ENCODE results near the gene ZP1. TPM values are rescaled to one million over a fixed set of nuclear protein-coding genes. Genes with fewer than 3 reads are reported as not detected.

Gene ZP1
- total and polyA plus RNA-seq, 2 of the 13 experiments (the other 11 are each of a cell fraction or from before 2014, with no cell fraction given), result 0.16 TPM; not detected in 1

DNA sequence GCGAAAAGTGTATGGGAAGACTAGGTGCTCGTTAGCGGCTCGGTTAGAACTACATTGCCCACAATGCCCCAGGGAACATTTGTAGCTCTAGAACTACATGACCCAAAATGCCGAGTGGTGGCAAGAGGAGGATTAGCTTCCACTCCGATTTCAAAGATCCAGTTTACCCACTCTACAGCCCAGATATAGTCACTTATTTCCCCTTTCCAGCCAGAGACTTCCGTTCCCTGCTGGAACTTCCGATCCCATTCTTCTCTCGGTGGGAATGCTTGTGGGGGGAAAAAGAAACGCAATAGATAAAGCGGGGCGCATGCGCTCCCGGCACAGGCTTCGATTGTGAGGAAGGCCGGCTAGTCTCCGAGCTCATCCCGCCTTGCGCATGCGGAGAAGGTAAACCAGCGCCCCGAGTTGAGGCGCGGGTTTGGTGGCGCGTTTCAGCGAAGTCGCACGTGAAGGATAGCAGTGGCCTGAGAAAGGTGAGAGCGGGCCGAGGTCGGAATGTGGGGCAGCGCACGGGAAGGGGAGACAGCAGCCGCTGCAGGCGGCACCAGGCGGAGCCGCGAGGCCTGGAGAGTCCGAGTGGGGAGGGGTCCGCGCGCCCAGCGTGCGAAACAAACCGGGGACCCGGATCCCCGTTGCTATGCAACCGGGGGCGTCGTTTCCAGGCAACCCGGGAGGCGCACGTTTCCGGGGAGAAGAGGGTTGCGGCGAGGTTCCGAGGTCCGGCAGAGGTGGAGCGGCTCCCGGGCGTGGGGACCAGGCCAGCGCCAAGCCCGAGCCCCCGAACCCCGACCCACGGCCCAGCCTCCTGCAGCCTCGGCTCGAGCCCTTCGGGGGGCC is 46.7 kb downstream of the ZP1 start, which contains the start of gene TMEM109 (continued):
- TF ChIP-seq, protein P1, sequence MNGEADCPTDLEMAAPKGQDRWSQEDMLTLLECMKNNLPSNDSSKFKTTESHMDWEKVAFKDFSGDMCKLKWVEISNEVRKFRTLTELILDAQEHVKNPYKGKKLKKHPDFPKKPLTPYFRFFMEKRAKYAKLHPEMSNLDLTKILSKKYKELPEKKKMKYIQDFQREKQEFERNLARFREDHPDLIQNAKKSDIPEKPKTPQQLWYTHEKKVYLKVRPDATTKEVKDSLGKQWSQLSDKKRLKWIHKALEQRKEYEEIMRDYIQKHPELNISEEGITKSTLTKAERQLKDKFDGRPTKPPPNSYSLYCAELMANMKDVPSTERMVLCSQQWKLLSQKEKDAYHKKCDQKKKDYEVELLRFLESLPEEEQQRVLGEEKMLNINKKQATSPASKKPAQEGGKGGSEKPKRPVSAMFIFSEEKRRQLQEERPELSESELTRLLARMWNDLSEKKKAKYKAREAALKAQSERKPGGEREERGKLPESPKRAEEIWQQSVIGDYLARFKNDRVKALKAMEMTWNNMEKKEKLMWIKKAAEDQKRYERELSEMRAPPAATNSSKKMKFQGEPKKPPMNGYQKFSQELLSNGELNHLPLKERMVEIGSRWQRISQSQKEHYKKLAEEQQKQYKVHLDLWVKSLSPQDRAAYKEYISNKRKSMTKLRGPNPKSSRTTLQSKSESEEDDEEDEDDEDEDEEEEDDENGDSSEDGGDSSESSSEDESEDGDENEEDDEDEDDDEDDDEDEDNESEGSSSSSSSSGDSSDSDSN (CRISPR knock-in tag; IDR thresholded peaks at IDR 0.05), result no peak
- TF ChIP-seq, protein P2, sequence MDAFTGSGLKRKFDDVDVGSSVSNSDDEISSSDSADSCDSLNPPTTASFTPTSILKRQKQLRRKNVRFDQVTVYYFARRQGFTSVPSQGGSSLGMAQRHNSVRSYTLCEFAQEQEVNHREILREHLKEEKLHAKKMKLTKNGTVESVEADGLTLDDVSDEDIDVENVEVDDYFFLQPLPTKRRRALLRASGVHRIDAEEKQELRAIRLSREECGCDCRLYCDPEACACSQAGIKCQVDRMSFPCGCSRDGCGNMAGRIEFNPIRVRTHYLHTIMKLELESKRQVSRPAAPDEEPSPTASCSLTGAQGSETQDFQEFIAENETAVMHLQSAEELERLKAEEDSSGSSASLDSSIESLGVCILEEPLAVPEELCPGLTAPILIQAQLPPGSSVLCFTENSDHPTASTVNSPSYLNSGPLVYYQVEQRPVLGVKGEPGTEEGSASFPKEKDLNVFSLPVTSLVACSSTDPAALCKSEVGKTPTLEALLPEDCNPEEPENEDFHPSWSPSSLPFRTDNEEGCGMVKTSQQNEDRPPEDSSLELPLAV (CRISPR knock-in tag; conservative IDR thresholded peaks at IDR 0.05; ENCODE audit: low read depth), result no peak
- TF ChIP-seq ZNF713 (CRISPR knock-in tag; IDR thresholded peaks at IDR 0.05) (no peak), CBFB (CRISPR knock-in tag; IDR thresholded peaks at IDR 0.05) (no peak), ZNF879 (CRISPR knock-in tag; IDR thresholded peaks at IDR 0.05) (no peak), FOXK1 (CRISPR knock-in tag; IDR thresholded peaks at IDR 0.05; ENCODE audit: borderline replicate concordance, low read depth) (peak; percentile 22; the same call in 1 of the 2 replicates), TGIF2 (CRISPR knock-in tag; IDR thresholded peaks at IDR 0.05) (no peak), ZNF564 (CRISPR knock-in tag; IDR thresholded peaks at IDR 0.05) (0 out of 2 replicates have a peak, but pooled peaks have one; percentile 61), HES4 (CRISPR knock-in tag; IDR thresholded peaks at IDR 0.05; ENCODE audit: borderline replicate concordance) (no peak), SIX4 (CRISPR knock-in tag; IDR thresholded peaks at IDR 0.05) (no peak), KLF13 (CRISPR knock-in tag; IDR thresholded peaks at IDR 0.05) (no peak), NFIB (CRISPR knock-in tag; IDR thresholded peaks at IDR 0.05; ENCODE audit: borderline replicate concordance) (no peak), ZNF225 (CRISPR knock-in tag; IDR thresholded peaks at IDR 0.05) (no peak), ZNF468 (CRISPR knock-in tag; IDR thresholded peaks at IDR 0.05) (no peak)
- TF ChIP-seq, protein P3, sequence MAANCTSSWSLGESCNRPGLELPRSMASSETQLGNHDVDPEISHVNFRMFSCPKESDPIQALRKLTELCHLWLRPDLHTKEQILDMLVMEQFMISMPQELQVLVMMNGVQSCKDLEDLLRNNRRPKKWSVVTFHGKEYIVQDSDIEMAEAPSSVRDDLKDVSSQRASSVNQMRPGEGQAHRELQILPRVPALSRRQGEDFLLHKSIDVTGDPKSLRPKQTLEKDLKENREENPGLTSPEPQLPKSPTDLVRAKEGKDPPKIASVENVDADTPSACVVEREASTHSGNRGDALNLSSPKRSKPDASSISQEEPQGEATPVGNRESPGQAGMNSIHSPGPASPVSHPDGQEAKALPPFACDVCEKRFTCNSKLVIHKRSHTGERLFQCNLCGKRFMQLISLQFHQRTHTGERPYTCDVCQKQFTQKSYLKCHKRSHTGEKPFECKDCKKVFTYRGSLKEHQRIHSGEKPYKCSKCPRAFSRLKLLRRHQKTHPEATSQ (CRISPR knock-in tag; IDR thresholded peaks at IDR 0.05; ENCODE audit: borderline replicate concordance), result no peak
- TF ChIP-seq, protein P4, sequence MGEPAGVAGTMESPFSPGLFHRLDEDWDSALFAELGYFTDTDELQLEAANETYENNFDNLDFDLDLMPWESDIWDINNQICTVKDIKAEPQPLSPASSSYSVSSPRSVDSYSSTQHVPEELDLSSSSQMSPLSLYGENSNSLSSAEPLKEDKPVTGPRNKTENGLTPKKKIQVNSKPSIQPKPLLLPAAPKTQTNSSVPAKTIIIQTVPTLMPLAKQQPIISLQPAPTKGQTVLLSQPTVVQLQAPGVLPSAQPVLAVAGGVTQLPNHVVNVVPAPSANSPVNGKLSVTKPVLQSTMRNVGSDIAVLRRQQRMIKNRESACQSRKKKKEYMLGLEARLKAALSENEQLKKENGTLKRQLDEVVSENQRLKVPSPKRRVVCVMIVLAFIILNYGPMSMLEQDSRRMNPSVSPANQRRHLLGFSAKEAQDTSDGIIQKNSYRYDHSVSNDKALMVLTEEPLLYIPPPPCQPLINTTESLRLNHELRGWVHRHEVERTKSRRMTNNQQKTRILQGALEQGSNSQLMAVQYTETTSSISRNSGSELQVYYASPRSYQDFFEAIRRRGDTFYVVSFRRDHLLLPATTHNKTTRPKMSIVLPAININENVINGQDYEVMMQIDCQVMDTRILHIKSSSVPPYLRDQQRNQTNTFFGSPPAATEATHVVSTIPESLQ (CRISPR knock-in tag; conservative IDR thresholded peaks at IDR 0.05), result no peak
- TF ChIP-seq, protein P5, sequence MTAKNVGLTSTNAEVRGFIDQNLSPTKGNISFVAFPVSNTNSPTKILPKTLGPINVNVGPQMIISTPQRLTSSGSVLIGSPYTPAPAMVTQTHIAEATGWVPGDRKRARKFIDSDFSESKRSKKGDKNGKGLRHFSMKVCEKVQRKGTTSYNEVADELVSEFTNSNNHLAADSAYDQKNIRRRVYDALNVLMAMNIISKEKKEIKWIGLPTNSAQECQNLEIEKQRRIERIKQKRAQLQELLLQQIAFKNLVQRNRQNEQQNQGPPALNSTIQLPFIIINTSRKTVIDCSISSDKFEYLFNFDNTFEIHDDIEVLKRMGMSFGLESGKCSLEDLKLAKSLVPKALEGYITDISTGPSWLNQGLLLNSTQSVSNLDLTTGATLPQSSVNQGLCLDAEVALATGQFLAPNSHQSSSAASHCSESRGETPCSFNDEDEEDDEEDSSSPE (CRISPR knock-in tag; IDR thresholded peaks at IDR 0.05), result peak; percentile 91
- TF ChIP-seq, protein P6, sequence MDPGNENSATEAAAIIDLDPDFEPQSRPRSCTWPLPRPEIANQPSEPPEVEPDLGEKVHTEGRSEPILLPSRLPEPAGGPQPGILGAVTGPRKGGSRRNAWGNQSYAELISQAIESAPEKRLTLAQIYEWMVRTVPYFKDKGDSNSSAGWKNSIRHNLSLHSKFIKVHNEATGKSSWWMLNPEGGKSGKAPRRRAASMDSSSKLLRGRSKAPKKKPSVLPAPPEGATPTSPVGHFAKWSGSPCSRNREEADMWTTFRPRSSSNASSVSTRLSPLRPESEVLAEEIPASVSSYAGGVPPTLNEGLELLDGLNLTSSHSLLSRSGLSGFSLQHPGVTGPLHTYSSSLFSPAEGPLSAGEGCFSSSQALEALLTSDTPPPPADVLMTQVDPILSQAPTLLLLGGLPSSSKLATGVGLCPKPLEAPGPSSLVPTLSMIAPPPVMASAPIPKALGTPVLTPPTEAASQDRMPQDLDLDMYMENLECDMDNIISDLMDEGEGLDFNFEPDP (CRISPR knock-in tag; conservative IDR thresholded peaks at IDR 0.05), result no peak
